K562 (cell line): ENCODE results near the gene PSME4. TPM values are rescaled to one million over a fixed set of nuclear protein-coding genes. Genes with fewer than 3 reads are reported as not detected.

Source experiments
- ATAC-seq: fragments of 200-7000 bp; cut with Tn5 transposase; 3 replicates; pipeline ENCODE4 v1.9.1; 2020; ENCODE audit warnings: moderate library complexity
- BruUV-seq: library from RNA; stranded (reverse); fragments of 400-500 nt; replicated peaks from 2 replicates; lab custom pipeline; 2021; lab: Mats Ljungman, UMichigan
- CTCF ChIA-PET: fragments of 300-600 bp; formaldehyde crosslinking; extraction: SDS; loops from one replicate; lab custom pipeline; 2021; ENCODE audit warnings: low intra/inter-chr PET ratio; lab: Yijun Ruan, JAX
- POLR2A ChIA-PET: fragments of 300-600, 350-650 bp; sonication (Branson Sonifier 250); formaldehyde crosslinking; extraction: SDS; loops from one replicate; lab custom pipeline; 2021; ENCODE audit warnings: antibody characterized with exemption, inconsistent platforms; lab: Yijun Ruan, JAX
- DNase-seq, 4 experiments: peaks; one replicate each; pipeline versions ENCODE4 v3.0.0 to v3.0.0-alpha.2; 2011 to 2018; ENCODE audit warnings: low spot score in 3 of 4, mixed read lengths in 3 of 4; ENCODE audit errors: extremely low read depth in 1 of 4
- FAIRE-seq: peaks from 2 replicates; lab custom pipeline; 2011; peaks lifted over from hg19 to GRCh38; lab: Jason Lieb, UNC
- H2AFZ ChIP-seq: 2 replicates; pipeline ENCODE4 v1.6.0; 2011; ENCODE audit warnings: low read depth, low read length, control low read depth, inconsistent platforms
- H3K27ac ChIP-seq: fragments of 200-600 bp; 3 replicates; pipeline ENCODE4 v1.8.0; 2011; ENCODE audit warnings: low read depth, mild to moderate bottlenecking, control low read depth, inconsistent platforms, low read length, moderate library complexity, mixed read lengths; ENCODE audit errors: extremely low read depth
- H3K27me3 ChIP-seq, 2 experiments: fragments of 300-600 bp in 1 of 2; 2 replicates in 1 of 2; 3 replicates in 1 of 2; pipeline versions ENCODE4 v1.6.0 to v1.8.0; 2011; ENCODE audit warnings: inconsistent platforms in 2 of 2, low read length in 2 of 2, mild to moderate bottlenecking in 1 of 2, mixed read lengths in 1 of 2, moderate library complexity in 1 of 2; ENCODE audit not compliant: control insufficient read depth in 2 of 2, insufficient read depth in 2 of 2
- H3K36me3 ChIP-seq: fragments of 300-600 bp; 3 replicates; pipeline ENCODE4 v1.8.0; 2011; ENCODE audit warnings: mild to moderate bottlenecking, low read length, inconsistent platforms; ENCODE audit not compliant: control insufficient read depth, insufficient read depth
- H3K4me1 ChIP-seq, 2 experiments: fragments of 200-600 bp in 1 of 2; replicated peaks in 1 of 2; 2 replicates in 1 of 2; 3 replicates in 1 of 2; pipeline versions ENCODE4 v1.5.1 to v1.8.0; 2011; ENCODE audit warnings: inconsistent platforms in 2 of 2, low read length in 2 of 2, mild to moderate bottlenecking in 1 of 2, mixed read lengths in 1 of 2, moderate library complexity in 1 of 2; ENCODE audit not compliant: control insufficient read depth in 2 of 2, insufficient read depth in 2 of 2
- H3K4me2 ChIP-seq: 2 replicates; pipeline ENCODE4 v1.6.1; 2011; ENCODE audit warnings: low read length, control low read depth, inconsistent platforms, mixed read lengths; ENCODE audit not compliant: insufficient read depth
- H3K4me3 ChIP-seq: fragments of 200-600 bp; sonication (generic), shearing (Covaris generic); 2 replicates; pipeline ENCODE4 v1.5.1; 2016; ENCODE audit warnings: control low read depth, inconsistent platforms
- H3K79me2 ChIP-seq: fragments of 200-600 bp; 3 replicates; pipeline ENCODE4 v1.8.0; 2011; ENCODE audit warnings: low read length, inconsistent platforms; ENCODE audit not compliant: control insufficient read depth, insufficient read depth
- H3K9ac ChIP-seq, 2 experiments: 2 replicates each; pipeline versions ENCODE4 v1.6.0 to v1.6.1; 2011; ENCODE audit warnings: low read depth in 2 of 2, low read length in 2 of 2, control low read depth in 1 of 2, inconsistent platforms in 1 of 2, mild to moderate bottlenecking in 1 of 2, mixed read lengths in 1 of 2; ENCODE audit not compliant: insufficient read depth in 1 of 2
- H3K9me1 ChIP-seq: one replicate; pipeline ENCODE4 v1.6.0; 2011; ENCODE audit warnings: inconsistent platforms, mild to moderate bottlenecking, low read length, moderate library complexity; ENCODE audit not compliant: control insufficient read depth, insufficient read depth
- H3K9me3 ChIP-seq: replicated peaks from 2 replicates; pipeline ENCODE4 v1.5.1; 2011; ENCODE audit warnings: low read depth, low read length, inconsistent platforms; ENCODE audit not compliant: control insufficient read depth, insufficient read depth
- H4K20me1 ChIP-seq: replicated peaks from 2 replicates; pipeline ENCODE4 v1.6.1; 2011; ENCODE audit warnings: low read length, inconsistent platforms, mixed read lengths; ENCODE audit not compliant: control insufficient read depth, insufficient read depth
- CTCF ChIP-seq, 3 experiments: IDR thresholded peaks in 2 of 3; conservative IDR thresholded peaks in 1 of 3; 2 replicates each; pipeline ENCODE4 v1.5.1; 2011 to 2012; ENCODE audit warnings: low read length in 3 of 3, mild to moderate bottlenecking in 3 of 3, control low read depth in 2 of 3, improper control_type of control experiment in 1 of 3, inconsistent platforms in 1 of 3, low read depth in 1 of 3, mixed read lengths in 1 of 3, moderate library complexity in 1 of 3; ENCODE audit not compliant: insufficient read depth in 2 of 3
- HMBOX1 ChIP-seq: sonication (generic); IDR thresholded peaks from 2 replicates; pipeline ENCODE4 v1.6.1; 2016
- TAL1 ChIP-seq: fragments of 450-650 bp; IDR thresholded peaks from 2 replicates; pipeline ENCODE4 v1.6.1; 2016; ENCODE audit warnings: mild to moderate bottlenecking
- WGBS: fragments of 100-300 bp; shearing (Covaris generic); methylation state at CpG from one replicate; pipeline ENCODE4 v1.1.6; 2016; ENCODE audit warnings: low coverage, mixed read lengths; ENCODE audit not compliant: insufficient coverage; ENCODE audit errors: missing lambda C conversion rate; 5-methylcytosine and 5-hydroxymethylcytosine counted together
- in situ Hi-C: fragments of 300-500 bp; cut with MboI; formaldehyde crosslinking; loops from 4 replicates; pipeline ENCODE4 v1.15.0; 2018; ENCODE audit warnings: inconsistent platforms, mixed read lengths
- intact Hi-C: fragments of 100-400 bp; cut with micrococcal nuclease; formaldehyde crosslinking; loops from 2 replicates; pipeline ENCODE4 v1.14.2; 2022
- polyA plus RNA-seq, 8 experiments: library from polyadenylated mRNA; depleted of rRNA in 4 of 8; stranded (reverse) in 5 of 8; unstranded in 3 of 8; fragments of >200 nt; fragmentation: Nextera tagmentation in 2 of 8; fragmentation: Illumina TruSeq in 1 of 8; extraction: Ambion mirVana in 2 of 8; extraction: Trizol in 1 of 8; gene quantifications; 2 replicates each; pipeline versions ENCODE4 v1.2.1 to v1.2.3, GENCODE V29; 2011 to 2014; ENCODE audit warnings: inconsistent platforms in 1 of 8, missing spikeins in 1 of 8
- total RNA-seq, 7 experiments: library from RNA; depleted of rRNA in 6 of 7; stranded (reverse); fragments of >200 nt in 6 of 7; fragmentation: Illumina TruSeq in 2 of 7; extraction: Trizol in 2 of 7; gene quantifications; 2 replicates each; pipeline versions ENCODE4 v1.2.1 to v1.2.3, GENCODE V29; 2011 to 2021; ENCODE audit warnings: low replicate concordance in 1 of 7

The PSME4 gene
- total and polyA plus RNA-seq, 9 of the 15 experiments (the other 6 are each of a cell fraction or from before 2014, with no cell fraction given): 24.3 to 77.8 (median 40.5) TPM

GRCh38 chr2:53903011-53903410, 67.8 kb downstream of the PSME4 start:
- H2AFZ ChIP-seq: no peak overlapping the region
- no peak for ATAC-seq
- no peaks in the 10 kb centered on the region for H3K27me3 ChIP-seq
- no peaks in the 10 kb centered on the region for H3K9me3 ChIP-seq
- H3K4me2 ChIP-seq: no peak overlapping the region
- H3K36me3 ChIP-seq: peaks cover 95% of the 10 kb centered on the region
- in situ Hi-C loops: no loop called here
- intact Hi-C loops: no loop called here
- BruUV-seq: TSS peak; percentile 20
- WGBS: 85% methylated on average over 4 of the region's 4 CpGs
- TF ChIP-seq HMBOX1 (0 out of 2 replicates have a peak, but pooled peaks have one; percentile 27), TAL1 (no peak), CTCF (IDR thresholded peaks at IDR 0.05 in 2 of 3, conservative IDR thresholded peaks at IDR 0.05 in 1 of 3; ENCODE audit: insufficient read depth in 2 of 3, low read depth in 1 of 3, low read length in 3 of 3) (peak in 1 of 3 experiments; percentile 16; a peak in 1 of 6 replicates)
- H4K20me1 ChIP-seq: no peaks in the 10 kb centered on the region
- no peak overlapping the region for H3K9ac ChIP-seq
- H3K4me3 ChIP-seq: no peak overlapping the region
- no peak for FAIRE-seq
- H3K27ac ChIP-seq: no peak overlapping the region
- no peaks in the 10 kb centered on the region for H3K4me1 ChIP-seq
- H3K9me1 ChIP-seq: no peaks in the 10 kb centered on the region
- DNase-seq: no peak
- ChIA-PET CTCF (no interaction called here), POLR2A (no interaction called here)
- no peaks in the 10 kb centered on the region for H3K79me2 ChIP-seq
